IPS-20b (cell line): ENCODE measurements around the gene CADPS2.
"Not testable (repeated sequence)": the region's sequence is repeated elsewhere in the genome, so short reads cannot be mapped to it uniquely, and the experiment has no call there.

Experiments used
- H3K27ac ChIP-seq: one replicate; pipeline ENCODE4 v1.5.1; 2013; ENCODE audit warnings: low read length
- H3K27me3 ChIP-seq: 2 replicates; pipeline ENCODE4 v1.6.1; 2013; ENCODE audit warnings: mild to moderate bottlenecking, low read length, inconsistent platforms; ENCODE audit not compliant: insufficient read depth
- H3K36me3 ChIP-seq: 2 replicates; pipeline ENCODE4 v1.6.1; 2013; ENCODE audit warnings: low read depth, mild to moderate bottlenecking, inconsistent platforms, low read length, moderate library complexity; ENCODE audit not compliant: insufficient read depth
- H3K4me1 ChIP-seq: 2 replicates; pipeline ENCODE4 v1.6.1; 2013; ENCODE audit warnings: mild to moderate bottlenecking, control low read depth, inconsistent platforms, low read length, moderate library complexity; ENCODE audit not compliant: insufficient read depth
- H3K4me3 ChIP-seq: 2 replicates; pipeline ENCODE4 v1.5.1; 2013; ENCODE audit warnings: mild to moderate bottlenecking, low read length, inconsistent platforms
- H3K9ac ChIP-seq: 2 replicates; pipeline ENCODE4 v1.6.1; 2013; ENCODE audit warnings: low read depth, mild to moderate bottlenecking, inconsistent platforms, low read length, moderate library complexity
- H3K9me3 ChIP-seq: 2 replicates; pipeline ENCODE4 v1.6.1; 2013; ENCODE audit warnings: mild to moderate bottlenecking, low read depth, low read length, inconsistent platforms; ENCODE audit not compliant: insufficient read depth

Gene CADPS2

DNA sequence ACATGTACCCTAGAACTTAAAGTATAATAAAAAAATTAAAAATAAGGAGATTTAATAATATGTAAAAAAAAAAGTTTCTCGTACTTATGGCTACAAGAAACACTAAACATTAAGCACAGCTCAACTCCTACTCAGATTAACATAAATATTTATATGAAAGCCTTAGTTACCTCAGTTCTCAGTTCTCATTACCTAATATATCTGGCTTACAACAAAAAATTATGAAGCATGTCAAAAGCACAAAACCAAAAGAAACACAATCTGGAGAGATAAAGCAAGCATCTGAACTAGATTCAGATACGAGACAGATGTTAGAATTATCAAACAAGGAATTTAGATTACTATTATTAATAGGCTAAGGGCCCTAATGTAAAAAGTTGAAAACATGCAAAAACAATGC lies 227.4 kb downstream of the CADPS2 start:
- H3K4me1 ChIP-seq, result no peaks in the 10 kb centered on the region
- H3K27me3 ChIP-seq, result no peaks in the 10 kb centered on the region
- no peak overlapping the region for H3K27ac ChIP-seq
- no peaks in the 10 kb centered on the region for H3K9me3 ChIP-seq
- no peak overlapping the region for H3K9ac ChIP-seq
- H3K36me3 ChIP-seq, result no peaks in the 10 kb centered on the region
- no peak overlapping the region for H3K4me3 ChIP-seq

DNA sequence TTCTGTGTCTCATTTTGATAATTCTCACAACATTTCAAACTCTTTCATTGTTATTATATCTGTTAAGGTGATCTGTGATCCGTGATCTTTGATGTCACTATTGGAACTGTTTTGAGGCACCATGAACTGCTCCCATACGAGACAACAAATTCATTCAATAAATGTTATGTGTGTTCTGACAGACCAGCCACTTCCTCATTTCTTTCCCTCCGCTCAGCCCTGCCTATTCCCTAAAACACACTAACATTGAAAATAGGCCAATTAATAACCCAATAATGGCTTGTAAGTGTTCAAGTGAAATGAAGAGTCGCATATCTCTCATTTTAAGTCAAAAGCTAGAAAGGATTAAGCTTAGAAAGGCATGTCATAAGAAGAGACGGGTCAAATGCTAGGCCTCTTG lies 232.6 kb downstream of the CADPS2 start:
- Histone ChIP-seq H3K36me3 (no peaks in the 10 kb centered on the region), H3K4me1 (no peaks in the 10 kb centered on the region), H3K4me3 (no peak overlapping the region), H3K27me3 (no peaks in the 10 kb centered on the region), H3K9ac (no peak overlapping the region), H3K27ac (no peak overlapping the region), H3K9me3 (no peaks in the 10 kb centered on the region)

GRCh38 chr7:122652876-122653275 lies 233.4 kb downstream of the CADPS2 start:
- Histone ChIP-seq H3K9me3 (no peaks in the 10 kb centered on the region), H3K27ac (no peak overlapping the region), H3K4me1 (no peaks in the 10 kb centered on the region), H3K36me3 (no peaks in the 10 kb centered on the region), H3K4me3 (no peak overlapping the region), H3K9ac (no peak overlapping the region), H3K27me3 (no peaks in the 10 kb centered on the region)

DNA sequence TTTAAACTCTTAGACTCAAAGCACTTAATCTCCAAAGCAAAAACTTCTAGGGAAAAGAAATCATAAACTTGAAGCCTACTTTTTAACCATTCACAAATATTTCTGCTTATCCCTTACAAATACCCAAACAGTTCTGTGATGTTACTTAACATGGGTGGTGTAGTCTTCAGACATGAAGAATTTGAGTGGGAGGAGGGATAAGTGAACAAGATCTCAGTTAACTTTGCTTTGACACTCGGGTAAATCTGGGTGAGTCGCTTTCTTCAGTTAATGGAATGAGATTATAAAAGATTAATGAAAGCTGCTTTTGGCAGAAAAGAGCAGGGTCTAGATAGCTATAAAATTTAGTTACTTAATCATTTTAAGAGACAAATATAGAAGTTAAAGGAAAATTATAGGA lies 234.8 kb downstream of the CADPS2 start:
- no peak overlapping the region for H3K27ac ChIP-seq
- no peaks in the 10 kb centered on the region for H3K4me1 ChIP-seq
- no peak overlapping the region for H3K9ac ChIP-seq
- no peaks in the 10 kb centered on the region for H3K9me3 ChIP-seq
- no peaks in the 10 kb centered on the region for H3K36me3 ChIP-seq
- no peak overlapping the region for H3K4me3 ChIP-seq
- H3K27me3 ChIP-seq, result no peaks in the 10 kb centered on the region

- no peaks in the 10 kb centered on the region for H3K4me1 ChIP-seq
- no peak overlapping the region for H3K9ac ChIP-seq
- H3K4me3 ChIP-seq, result no peak overlapping the region
- H3K9me3 ChIP-seq, result no peaks in the 10 kb centered on the region
- no peak overlapping the region for H3K27ac ChIP-seq
- H3K27me3 ChIP-seq, result no peaks in the 10 kb centered on the region
- no peaks in the 10 kb centered on the region for H3K36me3 ChIP-seq
Measured at GRCh38 chr7:122643250-122643649, 243.0 kb downstream of the CADPS2 start.

DNA sequence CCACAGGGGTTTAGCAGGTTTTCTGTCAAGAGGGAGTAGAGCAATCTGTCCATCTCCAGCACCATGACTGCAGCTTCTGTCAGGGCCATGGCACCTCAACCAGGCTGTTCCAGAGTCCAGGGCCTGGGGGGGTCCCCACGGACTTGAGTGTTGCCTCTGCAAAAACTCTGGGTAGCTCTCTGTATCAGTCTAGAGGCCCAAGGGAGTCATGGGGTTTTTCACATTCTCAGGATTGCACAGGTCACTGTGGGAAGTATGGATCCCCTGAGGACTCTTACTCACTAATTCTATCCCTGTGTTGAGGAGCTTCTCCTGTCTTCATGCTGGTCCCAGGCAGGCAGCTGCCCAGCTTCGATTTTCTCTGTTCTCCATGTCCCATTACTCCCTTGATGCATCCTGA lies 247.8 kb downstream of the CADPS2 start:
- no peaks in the 10 kb centered on the region for H3K27me3 ChIP-seq
- H3K9me3 ChIP-seq, result no peaks in the 10 kb centered on the region
- H3K4me3 ChIP-seq, result no peak overlapping the region
- no peaks in the 10 kb centered on the region for H3K4me1 ChIP-seq
- no peak overlapping the region for H3K9ac ChIP-seq
- H3K27ac ChIP-seq, result no peak overlapping the region
- H3K36me3 ChIP-seq, result no peaks in the 10 kb centered on the region

- no peak overlapping the region for H3K4me3 ChIP-seq
Measured at GRCh38 chr7:122637784-122638183, 248.5 kb downstream of the CADPS2 start.

DNA sequence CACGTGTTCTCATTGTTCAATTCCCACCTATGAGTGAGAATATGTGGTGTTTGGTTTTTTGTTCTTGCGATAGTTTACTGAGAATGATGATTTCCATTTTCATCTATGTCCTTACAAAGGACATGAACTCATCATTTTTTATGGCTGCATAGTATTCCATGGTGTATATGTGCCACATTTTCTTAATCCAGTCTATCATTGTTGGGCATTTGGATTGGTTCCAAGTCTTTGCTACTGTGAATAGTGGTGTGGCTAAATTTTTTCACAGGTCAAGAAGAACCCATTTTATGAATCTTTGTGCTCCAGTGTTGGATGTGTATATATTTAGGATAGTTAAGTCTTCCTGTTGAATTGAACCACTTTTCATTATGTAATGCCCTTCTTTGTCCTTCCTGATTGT lies 250.8 kb downstream of the CADPS2 start:
- H3K4me1 ChIP-seq, H3K4me3 ChIP-seq, H3K9ac ChIP-seq, H3K9me3 ChIP-seq, H3K36me3 ChIP-seq, H3K27me3 ChIP-seq, H3K27ac ChIP-seq: not testable (repeated sequence)

More at GRCh38 chr7:122637784-122638183, 248.5 kb downstream of the CADPS2 start:
- Histone ChIP-seq H3K9ac (no peak overlapping the region), H3K27me3 (no peaks in the 10 kb centered on the region), H3K9me3 (no peaks in the 10 kb centered on the region), H3K27ac (no peak overlapping the region), H3K4me1 (no peaks in the 10 kb centered on the region), H3K36me3 (no peaks in the 10 kb centered on the region)

DNA sequence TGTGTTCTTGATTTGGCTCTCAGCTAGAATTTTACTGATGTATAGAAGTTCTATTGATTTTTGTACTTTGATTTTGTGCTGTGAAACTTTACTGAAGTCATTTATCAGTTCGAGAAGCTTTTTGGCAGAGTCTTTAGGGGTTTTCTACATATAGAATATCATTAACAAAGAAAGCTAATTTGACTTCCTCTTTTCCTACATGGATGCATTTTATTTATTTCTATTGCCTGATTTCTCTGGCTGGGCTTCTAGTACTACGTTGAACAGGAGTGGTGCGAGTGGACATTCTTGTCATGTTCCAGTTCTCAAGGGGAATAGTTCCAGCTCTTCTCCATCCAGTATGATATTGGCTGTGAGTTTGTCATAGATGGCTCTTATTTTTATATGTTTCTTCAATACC lies 252.8 kb downstream of the CADPS2 start:
- H3K27ac ChIP-seq, result no peak overlapping the region
- H3K27me3 ChIP-seq, result no peaks in the 10 kb centered on the region
- no peaks in the 10 kb centered on the region for H3K9me3 ChIP-seq
- H3K4me1 ChIP-seq, result no peaks in the 10 kb centered on the region
- H3K36me3 ChIP-seq, result no peaks in the 10 kb centered on the region
- no peak overlapping the region for H3K9ac ChIP-seq
- H3K4me3 ChIP-seq, result no peak overlapping the region

GRCh38 chr7:122632238-122632637 lies 254.0 kb downstream of the CADPS2 start:
- Histone ChIP-seq H3K4me3 (no peak overlapping the region), H3K27me3 (no peaks in the 10 kb centered on the region), H3K36me3 (no peaks in the 10 kb centered on the region), H3K9me3 (no peaks in the 10 kb centered on the region), H3K4me1 (no peaks in the 10 kb centered on the region), H3K9ac (no peak overlapping the region), H3K27ac (no peak overlapping the region)

- Histone ChIP-seq H3K27ac (no peak overlapping the region), H3K4me1 (no peaks in the 10 kb centered on the region), H3K27me3 (no peaks in the 10 kb centered on the region), H3K9ac (no peak overlapping the region), H3K36me3 (no peaks in the 10 kb centered on the region), H3K9me3 (no peaks in the 10 kb centered on the region), H3K4me3 (no peak overlapping the region)
Measured at GRCh38 chr7:122629412-122629953, 256.8 kb downstream of the CADPS2 start.

DNA sequence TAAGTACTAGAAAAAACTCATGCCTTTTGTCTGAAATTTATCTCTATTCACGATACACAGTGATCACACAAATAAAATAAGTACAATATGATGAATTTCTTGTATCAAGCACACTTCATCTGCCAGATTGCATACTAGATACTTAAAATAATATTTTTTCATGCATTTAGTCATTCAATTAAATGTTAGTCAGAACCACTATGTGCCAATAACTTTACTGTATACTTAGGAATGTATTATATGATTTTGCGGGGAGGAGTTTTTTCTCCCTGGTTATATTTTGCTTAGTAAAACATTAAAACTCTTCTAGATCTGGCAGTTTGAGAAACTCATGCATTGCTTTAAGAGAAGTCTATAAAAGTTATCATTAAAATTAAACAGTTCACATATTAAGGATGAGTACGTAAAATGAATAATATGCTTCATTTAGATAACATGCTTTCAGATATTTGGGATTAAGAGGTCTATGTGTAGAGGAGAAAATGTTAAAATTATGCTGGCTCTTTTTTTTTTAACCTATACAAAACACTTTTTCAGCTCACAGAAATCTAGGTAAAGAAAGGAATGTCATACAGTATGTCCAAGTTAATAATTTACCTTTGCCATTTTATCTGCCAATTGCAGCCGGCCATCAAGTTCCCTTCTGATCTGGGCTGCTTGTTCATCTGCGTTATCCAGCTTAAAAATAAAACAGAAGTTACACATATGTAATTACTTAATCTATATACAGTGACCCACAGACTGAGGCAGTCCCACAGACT lies 257.4 kb downstream of the CADPS2 start:
- no peak overlapping the region for H3K27ac ChIP-seq
- no peak overlapping the region for H3K9ac ChIP-seq
- no peaks in the 10 kb centered on the region for H3K36me3 ChIP-seq
- H3K4me1 ChIP-seq, result no peaks in the 10 kb centered on the region
- H3K9me3 ChIP-seq, result no peaks in the 10 kb centered on the region
- no peak overlapping the region for H3K4me3 ChIP-seq
- no peaks in the 10 kb centered on the region for H3K27me3 ChIP-seq
